GM19351 (cell line): ENCODE data around the gene RELCH.

ENCODE experiments used
- ATAC-seq: cut with Tn5 transposase; IDR thresholded peaks from one replicate; pipeline ENCODE4 v1.9.1; 2021; ENCODE audit warnings: mild to moderate bottlenecking, moderate library complexity; ENCODE audit not compliant: unreplicated experiment

The RELCH gene

GRCh38 chr18:62338446-62339105 is 151.5 kb downstream of the RELCH start:
- no peak for ATAC-seq

- ATAC-seq = no peak
Measured at GRCh38 chr18:62339106-62339988, 152.3 kb downstream of the RELCH start.

- ATAC-seq = no peak
Measured at GRCh38 chr18:62340996-62341395, 153.9 kb downstream of the RELCH start.

DNA sequence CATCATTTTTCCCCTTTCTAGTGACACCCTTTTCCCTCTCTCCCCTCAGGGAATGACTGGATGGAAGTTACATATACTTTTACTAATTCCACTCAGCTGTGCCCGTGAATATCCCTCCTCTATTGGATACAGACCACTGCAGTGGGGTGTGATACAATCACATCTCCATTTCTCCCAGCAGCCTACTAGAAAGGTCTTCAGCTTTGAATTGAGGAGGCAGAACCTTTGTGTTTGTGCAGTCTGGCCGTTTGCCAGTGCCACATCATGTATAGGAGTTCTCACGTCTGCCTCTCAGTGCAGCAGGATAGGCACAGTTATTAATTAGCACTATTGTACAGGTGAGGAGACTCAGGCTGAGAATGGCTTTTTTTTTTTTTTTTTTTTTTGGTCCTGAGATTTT is 154.4 kb downstream of the RELCH start:
- ATAC-seq = no peak

- ATAC-seq = no peak
Measured at GRCh38 chr18:62342884-62343283, 155.8 kb downstream of the RELCH start.

DNA sequence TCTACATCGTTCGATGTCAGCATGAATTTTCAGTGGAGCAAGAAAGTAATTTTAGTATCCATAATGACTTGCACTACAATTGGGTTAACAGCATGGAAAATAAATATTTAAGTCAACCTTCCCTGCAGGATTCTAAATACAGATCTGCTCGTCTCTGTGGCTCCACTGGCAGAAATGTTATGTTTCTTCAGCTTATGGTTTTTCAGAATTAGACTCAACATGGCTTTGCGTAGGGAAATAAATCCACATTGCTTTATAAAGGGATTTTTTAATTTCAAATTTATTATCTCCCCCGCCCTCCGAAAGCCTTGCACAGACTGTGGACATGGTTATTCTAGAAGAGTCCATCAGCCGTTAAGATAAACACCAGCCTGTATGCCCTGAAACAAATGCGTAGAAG is 156.3 kb downstream of the RELCH start:
- ATAC-seq = no peak

DNA sequence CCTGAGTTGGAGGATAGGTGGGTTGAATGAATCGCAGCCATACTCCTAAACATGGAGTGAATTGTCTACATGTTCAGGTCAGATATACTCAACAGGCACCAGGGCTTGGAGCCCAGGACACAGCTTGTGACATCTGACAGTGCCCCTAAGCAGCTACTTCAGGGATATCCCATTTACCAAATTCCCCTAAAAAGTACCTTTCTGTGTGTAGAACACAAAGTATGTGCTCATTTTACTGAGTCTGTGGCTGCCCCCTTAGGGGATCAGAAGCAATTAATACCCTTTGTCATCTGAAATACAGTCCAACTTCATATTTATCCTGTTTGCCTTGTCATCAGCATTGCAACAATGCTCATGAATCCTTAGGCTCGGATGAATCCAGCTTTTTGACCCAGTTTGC is 158.9 kb downstream of the RELCH start:
- no peak for ATAC-seq

GRCh38 chr18:62346333-62347088 is 159.5 kb downstream of the RELCH start:
- ATAC-seq = no peak

DNA sequence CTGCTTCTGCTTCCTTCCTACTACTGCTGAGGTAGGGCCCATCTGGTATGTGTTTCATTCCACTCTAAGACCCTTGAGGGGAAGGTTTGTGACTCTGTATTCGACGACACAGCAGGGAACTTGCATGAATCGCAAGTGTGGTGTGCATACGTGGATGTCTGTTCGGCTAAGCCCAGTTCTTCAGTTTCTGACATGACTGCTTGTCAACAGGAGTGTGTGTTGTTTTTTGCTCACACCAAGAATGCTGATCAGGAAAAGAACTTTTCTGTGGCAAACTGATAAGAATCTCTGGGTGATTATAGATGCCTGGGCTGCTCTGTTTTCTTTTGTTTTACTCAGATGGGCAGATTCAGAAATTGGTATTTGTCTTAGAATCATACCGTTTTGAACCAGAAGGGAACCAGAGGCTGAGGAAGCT is 160.0 kb downstream of the RELCH start:
- ATAC-seq = no peak

DNA sequence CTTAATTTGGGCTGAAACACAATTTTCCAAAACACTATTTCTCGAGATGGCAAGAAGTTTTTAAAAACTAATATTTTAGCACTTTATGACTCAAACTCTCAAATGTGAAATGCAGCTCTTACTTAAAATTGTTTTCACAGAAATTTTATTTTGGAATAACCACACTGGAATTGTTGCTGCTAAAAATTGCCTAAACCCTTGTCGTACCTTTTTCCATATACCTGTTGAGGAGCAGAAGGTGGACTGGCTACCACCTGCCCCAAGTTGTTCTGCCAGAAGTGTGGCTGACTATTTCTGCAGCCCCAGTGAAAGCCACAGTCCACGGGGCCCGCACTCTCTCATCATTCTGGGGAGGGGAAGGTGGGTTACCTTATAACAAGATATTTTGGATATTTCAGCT is 161.4 kb downstream of the RELCH start:
- no peak for ATAC-seq

DNA sequence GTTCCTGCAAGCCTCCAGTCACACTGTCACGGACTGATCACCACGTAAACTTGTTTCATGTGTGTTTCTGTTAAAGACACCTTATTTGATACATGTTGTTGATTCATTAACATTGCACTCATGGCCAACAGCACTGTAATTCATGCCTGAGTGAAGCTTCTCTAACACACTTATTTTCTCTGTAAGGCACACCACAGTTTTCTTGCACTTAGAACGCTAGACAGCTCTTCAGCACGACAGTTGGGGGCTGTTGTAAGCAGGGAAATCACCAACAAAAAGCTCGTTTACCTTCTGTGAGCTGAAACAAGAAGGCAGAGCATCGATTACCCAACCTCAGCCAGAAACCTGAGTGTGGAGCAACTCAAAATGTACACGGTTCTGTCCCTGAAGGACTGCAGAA is 166.1 kb downstream of the RELCH start:
- ATAC-seq = no peak

DNA sequence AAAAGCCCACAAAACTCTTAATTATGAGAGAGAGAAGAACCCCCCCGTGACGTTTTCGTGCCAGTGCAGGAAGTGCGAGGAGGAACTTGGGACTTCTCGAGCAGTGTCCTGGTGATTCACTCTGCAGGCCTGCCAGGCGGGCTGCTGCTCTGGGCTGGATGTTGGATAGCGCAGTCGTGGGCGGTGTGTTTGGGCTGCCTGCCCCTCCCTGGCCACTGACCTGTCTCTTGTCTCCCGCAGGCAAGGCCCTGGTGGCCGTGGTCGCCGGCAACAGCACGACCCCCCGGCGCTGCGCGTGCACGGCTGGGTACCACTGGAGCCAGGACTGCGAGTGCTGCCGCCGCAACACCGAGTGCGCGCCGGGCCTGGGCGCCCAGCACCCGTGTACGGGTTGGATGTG is 167.1 kb downstream of the RELCH start:
- ATAC-seq = no peak

DNA sequence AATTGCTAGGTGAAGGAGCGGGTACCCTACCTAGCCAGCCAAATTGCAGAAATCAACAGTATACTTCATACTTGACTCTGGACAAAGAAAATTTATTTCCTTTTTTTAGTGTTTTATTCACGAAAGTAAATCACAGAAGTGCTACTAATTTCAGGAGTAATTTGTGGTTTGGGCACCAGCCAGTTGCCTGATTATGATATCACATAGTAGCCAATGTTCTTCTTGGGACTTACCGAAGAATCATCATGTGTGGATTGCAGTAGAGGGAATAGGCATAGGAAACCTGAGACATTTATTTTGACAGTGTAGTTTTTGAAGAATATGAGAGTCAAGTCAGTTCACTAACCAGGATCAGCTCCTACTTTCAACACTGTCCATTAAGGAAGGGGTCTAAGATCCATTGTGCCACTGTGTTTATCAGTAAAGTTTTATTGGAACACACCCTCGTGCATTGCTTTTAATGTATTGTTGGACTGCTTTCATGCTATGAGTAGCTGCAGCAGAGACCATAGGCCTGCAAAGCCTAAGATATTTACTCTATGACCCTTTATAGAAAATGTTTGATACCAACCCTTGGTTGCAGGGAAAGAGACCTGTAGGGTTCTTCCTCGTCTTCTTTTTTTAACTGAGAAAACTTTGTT is 170.1 kb downstream of the RELCH start:
- no peak for ATAC-seq
